ENCODE data around the gene DHRS2.
"Not testable (repeated sequence)": the region's sequence is repeated elsewhere in the genome, so short reads cannot be mapped to it uniquely, and the experiment has no call there.

The DHRS2 gene

GRCh38 chr14:23667134-23667533 is 31.0 kb downstream of the DHRS2 start:
- H3K4me3 ChIP-seq (ENCODE audit: low read depth, low read length) = no peak overlapping the region
- DNase-seq (ENCODE audit: low read depth) = no peak
- TF ChIP-seq CTCF (IDR thresholded peaks at IDR 0.05; ENCODE audit: low read depth, low read length, missing control alignments) = no peak

GRCh38 chr14:23669441-23669840 is 33.3 kb downstream of the DHRS2 start:
- DNase-seq (ENCODE audit: low read depth) = no peak
- H3K4me3 ChIP-seq (ENCODE audit: low read depth, low read length) = no peak overlapping the region
- TF ChIP-seq CTCF (IDR thresholded peaks at IDR 0.05; ENCODE audit: low read depth, low read length, missing control alignments) = no peak

GRCh38 chr14:23670481-23670880 is 34.3 kb downstream of the DHRS2 start:
- no peak for TF ChIP-seq CTCF (IDR thresholded peaks at IDR 0.05; ENCODE audit: low read depth, low read length, missing control alignments)
- no peak for DNase-seq (ENCODE audit: low read depth)

GRCh38 chr14:23672200-23672599 is 36.0 kb downstream of the DHRS2 start:
- no peak for DNase-seq (ENCODE audit: low read depth)
- no peak overlapping the region for H3K4me3 ChIP-seq (ENCODE audit: low read depth, low read length)
- TF ChIP-seq CTCF (IDR thresholded peaks at IDR 0.05; ENCODE audit: low read depth, low read length, missing control alignments) = no peak

More at GRCh38 chr14:23670481-23670880, 34.3 kb downstream of the DHRS2 start:
- H3K4me3 ChIP-seq (ENCODE audit: low read depth, low read length) = no peak overlapping the region

- TF ChIP-seq CTCF (IDR thresholded peaks at IDR 0.05; ENCODE audit: low read depth, low read length, missing control alignments) = no peak
- H3K4me3 ChIP-seq (ENCODE audit: low read depth, low read length) = no peak overlapping the region
- no peak for DNase-seq (ENCODE audit: low read depth)
Measured at GRCh38 chr14:23675337-23675736, 39.2 kb downstream of the DHRS2 start.

- DNase-seq (ENCODE audit: low read depth) = no peak
- H3K4me3 ChIP-seq (ENCODE audit: low read depth, low read length) = no peak overlapping the region
- no peak for TF ChIP-seq CTCF (IDR thresholded peaks at IDR 0.05; ENCODE audit: low read depth, low read length, missing control alignments)
Measured at GRCh38 chr14:23675906-23676305, 39.7 kb downstream of the DHRS2 start.

GRCh38 chr14:23681337-23681736 is 45.2 kb downstream of the DHRS2 start:
- no peak for TF ChIP-seq CTCF (IDR thresholded peaks at IDR 0.05; ENCODE audit: low read depth, low read length, missing control alignments)
- no peak for DNase-seq (ENCODE audit: low read depth)
- H3K4me3 ChIP-seq (ENCODE audit: low read depth, low read length) = no peak overlapping the region

- not testable (repeated sequence) for DNase-seq (ENCODE audit: low read depth); H3K4me3 ChIP-seq (ENCODE audit: low read depth, low read length)
Measured at GRCh38 chr14:23689709-23690514, 53.7 kb downstream of the DHRS2 start.

All from GM12864 (cell line).